H1 (cell line): ENCODE results near the gene FAM131C. TPM values are rescaled to one million over a fixed set of nuclear protein-coding genes. Genes with fewer than 3 reads are reported as not detected.

ENCODE experiments used
- CTCF ChIA-PET: fragments of 300-600 bp; sonication (Branson Sonifier 250); formaldehyde crosslinking; loops from one replicate; lab custom pipeline; 2021; ENCODE audit not compliant: partially characterized antibody; lab: Charles Lee
- POLR2A ChIA-PET: fragments of 300-600 bp; sonication (Branson Sonifier 250); formaldehyde crosslinking; loops from one replicate; lab custom pipeline; 2021; ENCODE audit warnings: inconsistent platforms; ENCODE audit not compliant: partially characterized antibody; lab: Charles Lee
- DNase-seq, 2 experiments: peaks; one replicate each; pipeline versions ENCODE4 v3.0.0 to v3.0.0-alpha.2; 2010 to 2022; ENCODE audit warnings: low spot score in 2 of 2, low read depth in 1 of 2, mixed read lengths in 1 of 2
- FAIRE-seq: peaks from 2 replicates; lab custom pipeline; 2011; peaks lifted over from hg19 to GRCh38; lab: Jason Lieb, UNC
- H2AFZ ChIP-seq: 2 replicates; pipeline ENCODE4 v1.8.1; 2012; ENCODE audit warnings: low read length, inconsistent platforms
- H2AK5ac ChIP-seq: 2 replicates; pipeline ENCODE4 v1.6.1; 2013; ENCODE audit warnings: low read depth, low read length
- H2BK120ac ChIP-seq: replicated peaks from 2 replicates; pipeline ENCODE3; 2013; ENCODE audit warnings: low read depth, low read length, inconsistent platforms
- H2BK12ac ChIP-seq: 2 replicates; pipeline ENCODE4 v1.6.1; 2013; ENCODE audit warnings: low read depth, low read length
- H2BK15ac ChIP-seq: 2 replicates; pipeline ENCODE4 v1.6.1; 2013; ENCODE audit warnings: low read length
- H2BK20ac ChIP-seq: 2 replicates; pipeline ENCODE4 v1.6.1; 2013; ENCODE audit warnings: low read length
- H2BK5ac ChIP-seq: 2 replicates; pipeline ENCODE4 v1.6.1; 2013; ENCODE audit warnings: low read depth, low read length
- H3K14ac ChIP-seq: 2 replicates; pipeline ENCODE4 v1.6.1; 2013; ENCODE audit warnings: inconsistent platforms; ENCODE audit not compliant: insufficient read length
- H3K18ac ChIP-seq: 2 replicates; pipeline ENCODE4 v1.6.1; 2013; ENCODE audit warnings: low read length; ENCODE audit errors: extremely low read depth
- H3K23ac ChIP-seq: 2 replicates; pipeline ENCODE4 v1.6.1; 2013; ENCODE audit warnings: inconsistent platforms; ENCODE audit not compliant: insufficient read length
- H3K23me2 ChIP-seq: 2 replicates; pipeline ENCODE4 v1.6.1; 2013; ENCODE audit warnings: low read depth, low read length
- H3K27ac ChIP-seq: 2 replicates; pipeline ENCODE4 v1.6.1; 2011; ENCODE audit warnings: low read depth, low read length, inconsistent platforms
- H3K27me3 ChIP-seq, 4 experiments: replicated peaks in 1 of 4; 1 replicate in 1 of 4; 2 replicates in 3 of 4; pipeline versions ENCODE4 v1.6.1 to v1.8.1; 2011 to 2013; ENCODE audit warnings: low read length in 3 of 4, mild to moderate bottlenecking in 3 of 4, inconsistent platforms in 2 of 4, mixed read lengths in 2 of 4, moderate library complexity in 1 of 4; ENCODE audit not compliant: control insufficient read depth in 3 of 4, insufficient read depth in 3 of 4; ENCODE audit errors: extremely low read depth in 1 of 4
- H3K36me3 ChIP-seq, 4 experiments: 2 replicates each; pipeline versions ENCODE4 v1.6.1 to v1.8.1; 2011 to 2013; ENCODE audit warnings: mild to moderate bottlenecking in 4 of 4, low read length in 3 of 4, moderate library complexity in 2 of 4, control low read depth in 1 of 4, inconsistent platforms in 1 of 4; ENCODE audit not compliant: insufficient read depth in 4 of 4, control insufficient read depth in 2 of 4
- H3K4ac ChIP-seq: replicated peaks from 2 replicates; pipeline ENCODE3; 2013; ENCODE audit warnings: low read length, low read depth, mixed read lengths, inconsistent platforms; ENCODE audit not compliant: insufficient read length
- H3K4me1 ChIP-seq, 4 experiments: replicated peaks in 1 of 4; 1 replicate in 1 of 4; 2 replicates in 3 of 4; pipeline versions ENCODE4 v1.6.1 to v1.8.1; 2011 to 2013; ENCODE audit warnings: low read length in 3 of 4, inconsistent platforms in 2 of 4, mixed read lengths in 1 of 4; ENCODE audit not compliant: insufficient read depth in 4 of 4, control insufficient read depth in 3 of 4
- H3K4me2 ChIP-seq, 2 experiments: 2 replicates each; pipeline versions ENCODE4 v1.6.1 to v1.8.1; 2011 to 2013; ENCODE audit warnings: low read depth in 2 of 2, low read length in 2 of 2, control low read depth in 1 of 2, inconsistent platforms in 1 of 2, mild to moderate bottlenecking in 1 of 2; ENCODE audit not compliant: insufficient read depth in 1 of 2
- H3K4me3 ChIP-seq, 4 experiments: fragments of 200-600, 300-600 bp in 1 of 4; sonication (generic), shearing (Covaris generic), sonication (Bioruptor Twin) in 1 of 4; 2 replicates each; pipeline versions ENCODE4 v1.5.1 to v1.8.1; 2011 to 2016; ENCODE audit warnings: low read length in 4 of 4, low read depth in 3 of 4, control low read depth in 2 of 4, inconsistent platforms in 2 of 4, mild to moderate bottlenecking in 2 of 4, mixed read lengths in 1 of 4, moderate library complexity in 1 of 4; ENCODE audit not compliant: insufficient read depth in 2 of 4; ENCODE audit errors: extremely low read depth in 1 of 4
- H3K56ac ChIP-seq: replicated peaks from 2 replicates; pipeline ENCODE3; 2013; ENCODE audit warnings: low read depth, mild to moderate bottlenecking, mixed read lengths, low read length, inconsistent platforms; ENCODE audit not compliant: insufficient read length
- H3K79me1 ChIP-seq: 2 replicates; pipeline ENCODE4 v1.6.1; 2013; ENCODE audit warnings: low read depth, low read length, control low read depth
- H3K79me2 ChIP-seq, 2 experiments: 2 replicates each; pipeline versions ENCODE4 v1.6.1 to v1.8.1; 2012 to 2013; ENCODE audit warnings: low read length in 2 of 2, mild to moderate bottlenecking in 2 of 2, inconsistent platforms in 1 of 2; ENCODE audit not compliant: insufficient read depth in 2 of 2, control insufficient read depth in 1 of 2
- H3K9ac ChIP-seq, 4 experiments: replicated peaks in 1 of 4; 1 replicate in 1 of 4; 2 replicates in 3 of 4; pipeline versions ENCODE4 v1.6.1 to v1.8.1; 2011 to 2013; ENCODE audit warnings: low read depth in 3 of 4, low read length in 3 of 4, control low read depth in 2 of 4, mild to moderate bottlenecking in 2 of 4, moderate library complexity in 2 of 4, inconsistent platforms in 1 of 4; ENCODE audit errors: extremely low read depth in 1 of 4
- H3K9me3 ChIP-seq, 2 experiments: 2 replicates each; pipeline versions ENCODE4 v1.6.1 to v1.8.1; 2012 to 2013; ENCODE audit warnings: mild to moderate bottlenecking in 2 of 2, moderate library complexity in 2 of 2, control low read depth in 1 of 2, inconsistent platforms in 1 of 2, low read depth in 1 of 2, low read length in 1 of 2, mixed read lengths in 1 of 2; ENCODE audit not compliant: insufficient read depth in 2 of 2
- H4K20me1 ChIP-seq, 2 experiments: replicated peaks in 1 of 2; 2 replicates each; pipeline versions ENCODE3 to v1.8.1; 2011 to 2013; ENCODE audit warnings: inconsistent platforms in 2 of 2, low read length in 2 of 2, mild to moderate bottlenecking in 1 of 2; ENCODE audit not compliant: insufficient read depth in 2 of 2, control insufficient read depth in 1 of 2
- H4K5ac ChIP-seq: 2 replicates; pipeline ENCODE4 v1.6.1; 2013; ENCODE audit warnings: low read length, low read depth, mixed read lengths, inconsistent platforms; ENCODE audit not compliant: insufficient read length
- H4K8ac ChIP-seq: 2 replicates; pipeline ENCODE4 v1.8.0; 2013; ENCODE audit warnings: mild to moderate bottlenecking, moderate library complexity, low read length, inconsistent platforms; ENCODE audit not compliant: insufficient read depth; ENCODE audit errors: extremely low read depth
- H4K91ac ChIP-seq: replicated peaks from 2 replicates; pipeline ENCODE3; 2013; ENCODE audit warnings: low read length, mixed read lengths, inconsistent platforms; ENCODE audit not compliant: insufficient read length
- ATF3 ChIP-seq: IDR thresholded peaks from 2 replicates; pipeline ENCODE4 v1.6.1; 2011; ENCODE audit warnings: low read depth, mild to moderate bottlenecking, low read length; ENCODE audit not compliant: insufficient read depth
- CBX8 ChIP-seq: fragments of 300-800, 300-1000 bp; sonication (generic); IDR thresholded peaks from 2 replicates; pipeline ENCODE4 v1.7.1; 2016; ENCODE audit warnings: low read depth, low read length, borderline replicate concordance
- CREB1 ChIP-seq: IDR thresholded peaks from 2 replicates; pipeline ENCODE4 v1.6.1; 2012; ENCODE audit warnings: inconsistent platforms
- FOSL1 ChIP-seq: IDR thresholded peaks from 2 replicates; pipeline ENCODE4 v1.6.1; 2011; ENCODE audit warnings: mild to moderate bottlenecking, low read depth, low read length, moderate library complexity; ENCODE audit not compliant: insufficient read depth
- MAX ChIP-seq: IDR thresholded peaks from 2 replicates; pipeline ENCODE4 v1.6.1; 2012; ENCODE audit warnings: inconsistent platforms
- SIX5 ChIP-seq: IDR thresholded peaks from 2 replicates; pipeline ENCODE4 v1.6.1; 2011; ENCODE audit warnings: mild to moderate bottlenecking, low read depth, low read length
- SP1 ChIP-seq: IDR thresholded peaks from 2 replicates; pipeline ENCODE4 v1.6.1; 2011; ENCODE audit warnings: low read depth, low read length
- SP2 ChIP-seq: IDR thresholded peaks from 2 replicates; pipeline ENCODE4 v1.6.1; 2012; ENCODE audit warnings: mild to moderate bottlenecking, low read length, inconsistent platforms
- SRF ChIP-seq: IDR thresholded peaks from 2 replicates; pipeline ENCODE4 v1.6.1; 2011; ENCODE audit warnings: mild to moderate bottlenecking, low read depth, low read length, moderate library complexity
- SUZ12 ChIP-seq: fragments of 200-600 bp; sonication (generic); IDR thresholded peaks from 2 replicates; pipeline ENCODE4 v1.6.1; 2012; ENCODE audit warnings: mild to moderate bottlenecking, inconsistent platforms, low read length, moderate library complexity, mixed read lengths
- TAF7 ChIP-seq: optimal IDR thresholded peaks from 2 replicates; pipeline ENCODE3; 2011; ENCODE audit warnings: low read depth, mild to moderate bottlenecking, inconsistent platforms, low read length, moderate library complexity, borderline replicate concordance
- WGBS, 2 experiments: shearing (Covaris generic) in 1 of 2; methylation state at CpG; one replicate each; pipeline versions ENCODE4 v1.1.6 to v1.1.7; 2013 to 2015; ENCODE audit warnings: low lambda C conversion rate in 2 of 2, mixed read lengths in 2 of 2, inconsistent platforms in 1 of 2, low coverage in 1 of 2, missing lambda C conversion rate in 1 of 2; ENCODE audit not compliant: insufficient replicate concordance in 2 of 2, insufficient coverage in 1 of 2, insufficient read length in 1 of 2; ENCODE audit errors: extremely low coverage in 1 of 2, missing lambda C conversion rate in 1 of 2; 5-methylcytosine and 5-hydroxymethylcytosine counted together
- polyA plus RNA-seq, 7 experiments: library from polyadenylated mRNA; depleted of rRNA in 3 of 7; stranded (reverse) in 5 of 7; unstranded in 2 of 7; fragments of >200 nt in 5 of 7; fragments of 200-250 nt in 2 of 7; gene quantifications; 1 replicate in 5 of 7; 2 replicates in 1 of 7; 4 replicates in 1 of 7; pipeline versions ENCODE4 v1.2.1 to v1.2.3, GENCODE V29; 2011 to 2013; ENCODE audit warnings: missing spikeins in 2 of 7, mixed read lengths in 2 of 7
- total RNA-seq: library from RNA; stranded (reverse); fragmentation: NEBNext Ultra II Directional; extraction: Animal tissue kit (Norgen Biotek cat#: 25700); gene quantifications from 2 replicates; pipeline ENCODE4 v1.2.1, GENCODE V29; 2021

Gene FAM131C
- total and polyA plus RNA-seq, 2 of the 8 experiments (the other 6 are each of a cell fraction or from before 2014, with no cell fraction given): 0.73 to 0.78 TPM

- no peak overlapping the region for H3K23ac ChIP-seq
- 0 out of 2 replicates have a peak overlapping the region, but pooled peaks have one; percentile 32 for H2BK20ac ChIP-seq
- no peak overlapping the region for H4K91ac ChIP-seq
- FAIRE-seq (no peak), DNase-seq (no peak)
- no peak overlapping the region for H3K14ac ChIP-seq
- TF ChIP-seq SP2 (no peak), SRF (no peak), FOSL1 (no peak), ATF3 (no peak), SP1 (no peak), CREB1 (no peak), CBX8 (no peak), SUZ12 (no peak), SIX5 (no peak), MAX (no peak), TAF7 (no peak)
- H3K79me2 ChIP-seq: no peaks in the 10 kb centered on the region
- peaks cover 0 to 12% (median 3%) of the 10 kb centered on the region in 4 experiments; a peak in 4 of 7 replicates for H3K4me1 ChIP-seq
- H3K27ac ChIP-seq: no peak overlapping the region
- H3K79me1 ChIP-seq: no peaks in the 10 kb centered on the region
- WGBS, 2 experiments: 59% methylated on average over 7 of the region's 7 CpGs; no CpG with 5 or more reads in 1 of the 2 experiments
- H2BK5ac ChIP-seq: no peak overlapping the region
- no peaks in the 10 kb centered on the region for H3K27me3 ChIP-seq
- no peak overlapping the region for H3K56ac ChIP-seq
- ChIA-PET POLR2A (interaction anchor here (0.7 kb wide), 1 partner anchor 69 kb away, joined by 3 read pairs; no protein-coding TSS in a partner anchor), CTCF (interaction anchor here (1.1 to 21.9 kb wide), 4 partner anchors 9 to 99 kb away, joined by 3 to 569 read pairs (median 12); no protein-coding TSS in a partner anchor)
- H4K8ac ChIP-seq: no peak overlapping the region
- H3K9ac ChIP-seq: no peak overlapping the region
- H3K4me3 ChIP-seq: no peak overlapping the region
- H4K20me1 ChIP-seq: no peaks in the 10 kb centered on the region
- H3K4ac ChIP-seq: no peak overlapping the region
- H3K23me2 ChIP-seq: no peaks in the 10 kb centered on the region
- peak overlapping the region; percentile 24; the same call in 1 of the 2 replicates for H3K18ac ChIP-seq
- no peaks in the 10 kb centered on the region for H3K9me3 ChIP-seq
- H4K5ac ChIP-seq: no peak overlapping the region
- H3K36me3 ChIP-seq: no peaks in the 10 kb centered on the region
- no peak overlapping the region for H2BK12ac ChIP-seq
- H2AFZ ChIP-seq: no peak overlapping the region
- no peak overlapping the region for H2BK120ac ChIP-seq
- no peak overlapping the region for H3K4me2 ChIP-seq
- H2BK15ac ChIP-seq: no peak overlapping the region; the same call in 1 of the 2 replicates
- H2AK5ac ChIP-seq: 0 out of 2 replicates have a peak overlapping the region, but pooled peaks have one; percentile 13
These were observed 14.3 kb upstream of the FAM131C start for GRCh38 chr1:16087733-16088132.
